Sciatic nerve (tissue), 2 donors: ENCODE results near the gene SPIN2B. TPM values are rescaled to one million over a fixed set of nuclear protein-coding genes. Genes with fewer than 3 reads are reported as not detected.
"Not testable (repeated sequence)": the region's sequence is repeated elsewhere in the genome, so short reads cannot be mapped to it uniquely, and the experiment has no call there.

Experiments
- ATAC-seq: fragments of 200-7000 bp; cut with Tn5 transposase; one replicate; pipeline ENCODE4 v1.9.1; 2020; ENCODE audit warnings: mild to moderate bottlenecking, moderate library complexity
- DNase-seq: peaks from one replicate; pipeline ENCODE4 v3.0.0-alpha.2; 2020; ENCODE audit warnings: low spot score
- intact Hi-C: fragments of 100-400 bp; cut with DNase I; formaldehyde crosslinking; loops from one replicate; pipeline ENCODE4 v1.14.2; 2022
- total RNA-seq: library from RNA; stranded (reverse); fragmentation: NEBNext Ultra II Directional; extraction: Animal tissue kit (Norgen Biotek cat#: 25700); gene quantifications from one replicate; pipeline ENCODE4 v1.2.1, GENCODE V29; 2021
- donor health status: DM: no; HTN: no; CAD: no.
- donor health status: DM: no; HTN: no; CAD: no.

The SPIN2B gene
- total RNA-seq, 1 donor from 2014 or later, result 16.4 TPM

- DNase-seq, intact Hi-C loops, ATAC-seq: not testable (repeated sequence)
Observed at GRCh38 chrX:57102918-57103317, 18.4 kb downstream of the SPIN2B start.

GRCh38 chrX:57083143-57083542 is 38.2 kb downstream of the SPIN2B start:
- ATAC-seq (no peak), DNase-seq (no peak)
- intact Hi-C loops, result no loop called here

- DNase-seq (no peak), ATAC-seq (no peak)
- intact Hi-C loops, result no loop called here
Observed at GRCh38 chrX:57074458-57074857, 46.9 kb downstream of the SPIN2B start.

- DNase-seq, result no peak
- intact Hi-C loops, result no loop called here
- ATAC-seq, result no peak
Observed at GRCh38 chrX:57070185-57070984, 51.0 kb downstream of the SPIN2B start.

Other genes starting within 250 kb of the SPIN2B start
- 24.5 TPM for gene SPIN3, start 126.0 kb downstream of the SPIN2B start, total RNA-seq
- gene SPIN2A, start 15.8 kb upstream of the SPIN2B start, total RNA-seq, result 2.1 TPM
- 1.4 TPM for gene FAAH2, start 165.2 kb upstream of the SPIN2B start, total RNA-seq